ENCODE data around the gene MEST.

GRCh38 chr7:130515315-130516040 is 23.6 kb downstream of the MEST start:
- TF ChIP-seq, protein P1, sequence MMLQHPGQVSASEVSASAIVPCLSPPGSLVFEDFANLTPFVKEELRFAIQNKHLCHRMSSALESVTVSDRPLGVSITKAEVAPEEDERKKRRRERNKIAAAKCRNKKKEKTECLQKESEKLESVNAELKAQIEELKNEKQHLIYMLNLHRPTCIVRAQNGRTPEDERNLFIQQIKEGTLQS (IDR thresholded peaks at IDR 0.05) = no peak
- TF ChIP-seq, protein P2, sequence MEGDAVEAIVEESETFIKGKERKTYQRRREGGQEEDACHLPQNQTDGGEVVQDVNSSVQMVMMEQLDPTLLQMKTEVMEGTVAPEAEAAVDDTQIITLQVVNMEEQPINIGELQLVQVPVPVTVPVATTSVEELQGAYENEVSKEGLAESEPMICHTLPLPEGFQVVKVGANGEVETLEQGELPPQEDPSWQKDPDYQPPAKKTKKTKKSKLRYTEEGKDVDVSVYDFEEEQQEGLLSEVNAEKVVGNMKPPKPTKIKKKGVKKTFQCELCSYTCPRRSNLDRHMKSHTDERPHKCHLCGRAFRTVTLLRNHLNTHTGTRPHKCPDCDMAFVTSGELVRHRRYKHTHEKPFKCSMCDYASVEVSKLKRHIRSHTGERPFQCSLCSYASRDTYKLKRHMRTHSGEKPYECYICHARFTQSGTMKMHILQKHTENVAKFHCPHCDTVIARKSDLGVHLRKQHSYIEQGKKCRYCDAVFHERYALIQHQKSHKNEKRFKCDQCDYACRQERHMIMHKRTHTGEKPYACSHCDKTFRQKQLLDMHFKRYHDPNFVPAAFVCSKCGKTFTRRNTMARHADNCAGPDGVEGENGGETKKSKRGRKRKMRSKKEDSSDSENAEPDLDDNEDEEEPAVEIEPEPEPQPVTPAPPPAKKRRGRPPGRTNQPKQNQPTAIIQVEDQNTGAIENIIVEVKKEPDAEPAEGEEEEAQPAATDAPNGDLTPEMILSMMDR (IDR thresholded peaks at IDR 0.05 in 2 of 3, conservative IDR thresholded peaks at IDR 0.05 in 1 of 3; ENCODE audit: borderline replicate concordance in 1 of 3, insufficient read depth in 1 of 3, low read depth in 2 of 3, low read length in 2 of 3) = no peak
- no peak for TF ChIP-seq POLR2A (IDR thresholded peaks at IDR 0.05; ENCODE audit: borderline replicate concordance, extremely low read depth, insufficient read depth, insufficient read length)
- TF ChIP-seq POLR2AphosphoS5 (IDR thresholded peaks at IDR 0.05; ENCODE audit: low read depth, low read length) = no peak
- no peak for TF ChIP-seq CEBPB (IDR thresholded peaks at IDR 0.05; ENCODE audit: low read depth)
- TF ChIP-seq, protein P3, sequence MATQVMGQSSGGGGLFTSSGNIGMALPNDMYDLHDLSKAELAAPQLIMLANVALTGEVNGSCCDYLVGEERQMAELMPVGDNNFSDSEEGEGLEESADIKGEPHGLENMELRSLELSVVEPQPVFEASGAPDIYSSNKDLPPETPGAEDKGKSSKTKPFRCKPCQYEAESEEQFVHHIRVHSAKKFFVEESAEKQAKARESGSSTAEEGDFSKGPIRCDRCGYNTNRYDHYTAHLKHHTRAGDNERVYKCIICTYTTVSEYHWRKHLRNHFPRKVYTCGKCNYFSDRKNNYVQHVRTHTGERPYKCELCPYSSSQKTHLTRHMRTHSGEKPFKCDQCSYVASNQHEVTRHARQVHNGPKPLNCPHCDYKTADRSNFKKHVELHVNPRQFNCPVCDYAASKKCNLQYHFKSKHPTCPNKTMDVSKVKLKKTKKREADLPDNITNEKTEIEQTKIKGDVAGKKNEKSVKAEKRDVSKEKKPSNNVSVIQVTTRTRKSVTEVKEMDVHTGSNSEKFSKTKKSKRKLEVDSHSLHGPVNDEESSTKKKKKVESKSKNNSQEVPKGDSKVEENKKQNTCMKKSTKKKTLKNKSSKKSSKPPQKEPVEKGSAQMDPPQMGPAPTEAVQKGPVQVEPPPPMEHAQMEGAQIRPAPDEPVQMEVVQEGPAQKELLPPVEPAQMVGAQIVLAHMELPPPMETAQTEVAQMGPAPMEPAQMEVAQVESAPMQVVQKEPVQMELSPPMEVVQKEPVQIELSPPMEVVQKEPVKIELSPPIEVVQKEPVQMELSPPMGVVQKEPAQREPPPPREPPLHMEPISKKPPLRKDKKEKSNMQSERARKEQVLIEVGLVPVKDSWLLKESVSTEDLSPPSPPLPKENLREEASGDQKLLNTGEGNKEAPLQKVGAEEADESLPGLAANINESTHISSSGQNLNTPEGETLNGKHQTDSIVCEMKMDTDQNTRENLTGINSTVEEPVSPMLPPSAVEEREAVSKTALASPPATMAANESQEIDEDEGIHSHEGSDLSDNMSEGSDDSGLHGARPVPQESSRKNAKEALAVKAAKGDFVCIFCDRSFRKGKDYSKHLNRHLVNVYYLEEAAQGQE (IDR thresholded peaks at IDR 0.05; ENCODE audit: low read depth) = no peak
- TF ChIP-seq ZFX (IDR thresholded peaks at IDR 0.05) = no peak
- TF ChIP-seq CBX3 (IDR thresholded peaks at IDR 0.05; ENCODE audit: low read depth) = no peak
- no peak for TF ChIP-seq YY1 (IDR thresholded peaks at IDR 0.05; ENCODE audit: extremely low read depth, insufficient replicate concordance, low read depth, low read length)
- TF ChIP-seq JUND (IDR thresholded peaks at IDR 0.05) = no peak
- TF ChIP-seq FOSL1 (IDR thresholded peaks at IDR 0.05; ENCODE audit: low read depth) = no peak
- TF ChIP-seq SIN3A (IDR thresholded peaks at IDR 0.05; ENCODE audit: low read depth) = no peak
- no peak for TF ChIP-seq ZNF274 (IDR thresholded peaks at IDR 0.05; ENCODE audit: low read depth, low read length)

Measured in HCT116 (cell line).